ENCODE data around the gene FETUB. TPM values are rescaled to one million over a fixed set of nuclear protein-coding genes. Genes with fewer than 3 reads are reported as not detected.

The FETUB gene
- total RNA-seq, 1 donor from 2014 or later: not detected

GRCh38 chr3:186638259-186638658 lies 1.9 kb upstream of the FETUB start:
- Histone ChIP-seq H3K9me3 (ENCODE audit: low read depth) (no peaks in the 10 kb centered on the region), H3F3A (ENCODE audit: low read depth) (no peaks in the 10 kb centered on the region), H3K27ac (no peak overlapping the region), H4K20me1 (ENCODE audit: low read depth) (no peaks in the 10 kb centered on the region), H3K4me2 (no peak overlapping the region), H3K9ac (no peak overlapping the region), H2AFZ (replicated peaks) (no peak overlapping the region), H3K4me3 (no peak overlapping the region), H3K36me3 (no peaks in the 10 kb centered on the region), H3K79me2 (ENCODE audit: low read depth) (no peaks in the 10 kb centered on the region), H3K27me3 (no peaks in the 10 kb centered on the region), H3K4me1 (peaks cover 5% of the 10 kb centered on the region)
- H3K27me3 Mint-ChIP-seq (ENCODE audit: insufficient read depth, low read depth): peaks cover 4% of the 10 kb centered on the region
- H3K4me3 Mint-ChIP-seq: no peak overlapping the region
- peaks cover 7% of the 10 kb centered on the region for H3K4me1 Mint-ChIP-seq
- DNase-seq (ENCODE audit: low spot score): no peak
- TF ChIP-seq CTCF (IDR thresholded peaks at IDR 0.05) (no peak), EZH2phosphoT487 (IDR thresholded peaks at IDR 0.05) (no peak), EZH2 (IDR thresholded peaks at IDR 0.05) (no peak)
- H3K27ac Mint-ChIP-seq: no peak overlapping the region
- H3K36me3 Mint-ChIP-seq: no peaks in the 10 kb centered on the region
- no peaks in the 10 kb centered on the region for H3K9me3 Mint-ChIP-seq

GRCh38 chr3:186640473-186640818 lies 247 bp downstream of the FETUB start:
- Histone ChIP-seq H3K4me3 (no peak overlapping the region), H3K27ac (no peak overlapping the region), H3K4me1 (peaks cover 5% of the 10 kb centered on the region), H3K4me2 (no peak overlapping the region), H3K79me2 (ENCODE audit: low read depth) (no peaks in the 10 kb centered on the region), H3K9ac (no peak overlapping the region), H3K9me3 (ENCODE audit: low read depth) (no peaks in the 10 kb centered on the region), H3F3A (ENCODE audit: low read depth) (no peaks in the 10 kb centered on the region), H2AFZ (replicated peaks) (peak overlapping the region; percentile 18), H3K27me3 (no peaks in the 10 kb centered on the region), H3K36me3 (no peaks in the 10 kb centered on the region), H4K20me1 (ENCODE audit: low read depth) (no peaks in the 10 kb centered on the region)
- H3K27ac Mint-ChIP-seq: no peak overlapping the region
- no peak overlapping the region for H3K4me3 Mint-ChIP-seq
- H3K9me3 Mint-ChIP-seq: no peaks in the 10 kb centered on the region
- DNase-seq (ENCODE audit: low spot score): peak; percentile 22
- peaks cover 7% of the 10 kb centered on the region for H3K4me1 Mint-ChIP-seq
- no peak for TF ChIP-seq EZH2 (IDR thresholded peaks at IDR 0.05)
- TF ChIP-seq EZH2phosphoT487 (IDR thresholded peaks at IDR 0.05): no peak
- no peak for TF ChIP-seq CTCF (IDR thresholded peaks at IDR 0.05)
- no peaks in the 10 kb centered on the region for H3K36me3 Mint-ChIP-seq
- peaks cover 7% of the 10 kb centered on the region for H3K27me3 Mint-ChIP-seq (ENCODE audit: insufficient read depth, low read depth)

GRCh38 chr3:186640929-186641328 lies 730 bp downstream of the FETUB start:
- H3K27ac Mint-ChIP-seq: no peak overlapping the region
- H3F3A ChIP-seq (ENCODE audit: low read depth): no peaks in the 10 kb centered on the region
- H3K4me1 Mint-ChIP-seq: peaks cover 7% of the 10 kb centered on the region
- H3K9me3 ChIP-seq (ENCODE audit: low read depth): no peaks in the 10 kb centered on the region
- peaks cover 7% of the 10 kb centered on the region for H3K27me3 Mint-ChIP-seq (ENCODE audit: insufficient read depth, low read depth)
- H4K20me1 ChIP-seq (ENCODE audit: low read depth): no peaks in the 10 kb centered on the region
- no peak overlapping the region for H3K9ac ChIP-seq
- H3K79me2 ChIP-seq (ENCODE audit: low read depth): no peaks in the 10 kb centered on the region
- no peaks in the 10 kb centered on the region for H3K36me3 ChIP-seq
- no peaks in the 10 kb centered on the region for H3K27me3 ChIP-seq
- H2AFZ ChIP-seq (replicated peaks): peak overlapping the region; percentile 18
- no peak overlapping the region for H3K27ac ChIP-seq
- no peak overlapping the region for H3K4me3 ChIP-seq
- no peaks in the 10 kb centered on the region for H3K9me3 Mint-ChIP-seq
- no peak overlapping the region for H3K4me3 Mint-ChIP-seq
- DNase-seq (ENCODE audit: low spot score): no peak
- peaks cover 5% of the 10 kb centered on the region for H3K4me1 ChIP-seq
- TF ChIP-seq EZH2phosphoT487 (IDR thresholded peaks at IDR 0.05) (no peak), CTCF (IDR thresholded peaks at IDR 0.05) (no peak), EZH2 (IDR thresholded peaks at IDR 0.05) (no peak)
- H3K4me2 ChIP-seq: no peak overlapping the region
- H3K36me3 Mint-ChIP-seq: no peaks in the 10 kb centered on the region

Data from neural progenitor cell (in vitro differentiated cells).